Activated CD4-positive, alpha-beta T cell treated with anti-CD3 and anti-CD28 coated beads, Interleukin-2, amount 50 U/mL, for 4 hours (primary cell): ENCODE data around the gene CRYGS.

Source experiments
- DNase-seq, 2 experiments: peaks; one replicate each; pipeline ENCODE4 v3.0.0-alpha.2; 2020

The CRYGS gene

GRCh38 chr3:186489507-186489906 lies 54.7 kb downstream of the CRYGS start:
- no peak for DNase-seq
